Tibial nerve (tissue), 3 donors: Measurements from ENCODE around the gene GNAT2.

ENCODE experiments used
- CTCF ChIP-seq, 5 experiments: fragments of 200-600 bp in 3 of 5; fragments of 450-650 bp in 2 of 5; sonication (generic) in 3 of 5; IDR thresholded peaks; one replicate each; pipeline ENCODE4 v1.5.1; 2016 to 2019; ENCODE audit warnings: antibody characterized with exemption in 5 of 5, mild to moderate bottlenecking in 3 of 5, moderate library complexity in 2 of 5
- POLR2A ChIP-seq, 2 donors: fragments of 450-650 bp; IDR thresholded peaks; one replicate each; pipeline ENCODE4 v1.6.1; 2017; ENCODE audit warnings: antibody characterized with exemption in 2 of 2, mild to moderate bottlenecking in 2 of 2, moderate library complexity in 2 of 2

GRCh38 chr1:109654519-109654918 lies 35.1 kb upstream of the GNAT2 start:
- TF ChIP-seq CTCF (IDR thresholded peaks at IDR 0.05) (no peak), POLR2A (IDR thresholded peaks at IDR 0.05) (no peak)
